Measurements from ENCODE around the gene RAVER1.
A peak's percentile ranks its signal among the peaks of the same experiment; 100 is the strongest.

Gene RAVER1

DNA sequence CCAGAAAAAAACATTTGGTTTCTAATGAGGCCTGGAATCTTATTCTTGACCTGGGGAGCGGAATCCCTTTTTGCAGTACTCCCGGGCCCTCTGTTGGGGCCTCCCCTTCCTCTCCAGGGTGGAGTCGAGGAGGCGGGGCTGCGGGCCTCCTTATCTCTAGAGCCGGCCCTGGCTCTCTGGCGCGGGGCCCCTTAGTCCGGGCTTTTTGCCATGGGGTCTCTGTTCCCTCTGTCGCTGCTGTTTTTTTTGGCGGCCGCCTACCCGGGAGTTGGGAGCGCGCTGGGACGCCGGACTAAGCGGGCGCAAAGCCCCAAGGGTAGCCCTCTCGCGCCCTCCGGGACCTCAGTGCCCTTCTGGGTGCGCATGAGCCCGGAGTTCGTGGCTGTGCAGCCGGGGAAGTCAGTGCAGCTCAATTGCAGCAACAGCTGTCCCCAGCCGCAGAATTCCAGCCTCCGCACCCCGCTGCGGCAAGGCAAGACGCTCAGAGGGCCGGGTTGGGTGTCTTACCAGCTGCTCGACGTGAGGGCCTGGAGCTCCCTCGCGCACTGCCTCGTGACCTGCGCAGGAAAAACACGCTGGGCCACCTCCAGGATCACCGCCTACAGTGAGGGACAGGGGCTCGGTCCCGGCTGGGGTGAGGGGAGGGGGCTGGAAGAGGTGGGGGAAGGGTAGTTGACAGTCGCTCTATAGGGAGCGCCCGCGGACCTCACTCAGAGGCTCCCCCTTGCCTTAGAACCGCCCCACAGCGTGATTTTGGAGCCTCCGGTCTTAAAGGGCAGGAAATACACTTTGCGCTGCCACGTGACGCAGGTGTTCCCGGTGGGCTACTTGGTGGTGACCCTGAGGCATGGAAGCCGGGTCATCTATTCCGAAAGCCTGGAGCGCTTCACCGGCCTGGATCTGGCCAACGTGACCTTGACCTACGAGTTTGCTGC, 46.3 kb downstream of the RAVER1 start, which contains the start of gene ICAM4 (continued):
- TF ChIP-seq, protein P1, sequence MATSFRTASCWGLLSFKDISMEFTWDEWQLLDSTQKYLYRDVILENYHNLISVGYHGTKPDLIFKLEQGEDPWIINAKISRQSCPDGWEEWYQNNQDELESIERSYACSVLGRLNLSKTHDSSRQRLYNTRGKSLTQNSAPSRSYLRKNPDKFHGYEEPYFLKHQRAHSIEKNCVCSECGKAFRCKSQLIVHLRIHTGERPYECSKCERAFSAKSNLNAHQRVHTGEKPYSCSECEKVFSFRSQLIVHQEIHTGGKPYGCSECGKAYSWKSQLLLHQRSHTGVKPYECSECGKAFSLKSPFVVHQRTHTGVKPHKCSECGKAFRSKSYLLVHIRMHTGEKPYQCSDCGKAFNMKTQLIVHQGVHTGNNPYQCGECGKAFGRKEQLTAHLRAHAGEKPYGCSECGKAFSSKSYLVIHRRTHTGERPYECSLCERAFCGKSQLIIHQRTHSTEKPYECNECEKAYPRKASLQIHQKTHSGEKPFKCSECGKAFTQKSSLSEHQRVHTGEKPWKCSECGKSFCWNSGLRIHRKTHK (tag by site-specific recombination; IDR thresholded peaks at IDR 0.05) = no peak
- TF ChIP-seq KLF10 (tag by site-specific recombination; IDR thresholded peaks at IDR 0.05) (peak; percentile 42; the same call in 1 of the 2 replicates), BCL6B (tag by site-specific recombination; IDR thresholded peaks at IDR 0.05) (no peak), GLI4 (tag by site-specific recombination; IDR thresholded peaks at IDR 0.05) (no peak), ZNF112 (tag by site-specific recombination; IDR thresholded peaks at IDR 0.05) (no peak), ZNF621 (tag by site-specific recombination; IDR thresholded peaks at IDR 0.05) (no peak), ZNF433 (tag by site-specific recombination; IDR thresholded peaks at IDR 0.05; ENCODE audit: low read depth) (no peak), ZBTB21 (tag by site-specific recombination; IDR thresholded peaks at IDR 0.05) (no peak), ZNF510 (tag by site-specific recombination; IDR thresholded peaks at IDR 0.05; ENCODE audit: insufficient replicate concordance) (no peak), ZSCAN23 (tag by site-specific recombination; IDR thresholded peaks at IDR 0.05) (no peak), ZNF843 (tag by site-specific recombination; IDR thresholded peaks at IDR 0.05) (0 out of 2 replicates have a peak, but pooled peaks have one; percentile 29), ZXDB (tag by site-specific recombination; IDR thresholded peaks at IDR 0.05) (peak; percentile 81), ZNF366 (tag by site-specific recombination; conservative IDR thresholded peaks at IDR 0.05) (0 out of 2 replicates have a peak, but pooled peaks have one; percentile 22), ZEB2 (tag by site-specific recombination; IDR thresholded peaks at IDR 0.05) (peak; percentile 64), ZNF561 (tag by site-specific recombination; IDR thresholded peaks at IDR 0.05; ENCODE audit: borderline replicate concordance) (peak; percentile 48; the same call in 1 of the 2 replicates), GLIS2 (tag by site-specific recombination; IDR thresholded peaks at IDR 0.05) (peak; percentile 45; the same call in 1 of the 2 replicates), ZNF76 (tag by site-specific recombination; IDR thresholded peaks at IDR 0.05; ENCODE audit: borderline replicate concordance, low read depth) (peak; percentile 86), SCRT1 (tag by site-specific recombination; IDR thresholded peaks at IDR 0.05; ENCODE audit: borderline replicate concordance) (peak; percentile 51), TCF7L2 (IDR thresholded peaks at IDR 0.05; ENCODE audit: borderline replicate concordance, low read depth, low read length) (no peak), ZBTB17 (tag by site-specific recombination; IDR thresholded peaks at IDR 0.05) (peak; percentile 64), ZNF24 (tag by site-specific recombination; IDR thresholded peaks at IDR 0.05) (peak; percentile 76; the same call in 1 of the 2 replicates), SP2 (tag by site-specific recombination; IDR thresholded peaks at IDR 0.05) (peak; percentile 69), SP3 (tag by site-specific recombination; IDR thresholded peaks at IDR 0.05) (peak; percentile 74; the same call in 1 of the 2 replicates), ZNF121 (tag by site-specific recombination; IDR thresholded peaks at IDR 0.05) (no peak), ZSCAN30 (tag by site-specific recombination; IDR thresholded peaks at IDR 0.05) (no peak), ZNF221 (tag by site-specific recombination; IDR thresholded peaks at IDR 0.05; ENCODE audit: borderline replicate concordance) (no peak), ZNF488 (tag by site-specific recombination; IDR thresholded peaks at IDR 0.05) (no peak), ZBTB26 (tag by site-specific recombination; optimal IDR thresholded peaks at IDR 0.05) (peak; percentile 65)
- TF ChIP-seq, protein P2, sequence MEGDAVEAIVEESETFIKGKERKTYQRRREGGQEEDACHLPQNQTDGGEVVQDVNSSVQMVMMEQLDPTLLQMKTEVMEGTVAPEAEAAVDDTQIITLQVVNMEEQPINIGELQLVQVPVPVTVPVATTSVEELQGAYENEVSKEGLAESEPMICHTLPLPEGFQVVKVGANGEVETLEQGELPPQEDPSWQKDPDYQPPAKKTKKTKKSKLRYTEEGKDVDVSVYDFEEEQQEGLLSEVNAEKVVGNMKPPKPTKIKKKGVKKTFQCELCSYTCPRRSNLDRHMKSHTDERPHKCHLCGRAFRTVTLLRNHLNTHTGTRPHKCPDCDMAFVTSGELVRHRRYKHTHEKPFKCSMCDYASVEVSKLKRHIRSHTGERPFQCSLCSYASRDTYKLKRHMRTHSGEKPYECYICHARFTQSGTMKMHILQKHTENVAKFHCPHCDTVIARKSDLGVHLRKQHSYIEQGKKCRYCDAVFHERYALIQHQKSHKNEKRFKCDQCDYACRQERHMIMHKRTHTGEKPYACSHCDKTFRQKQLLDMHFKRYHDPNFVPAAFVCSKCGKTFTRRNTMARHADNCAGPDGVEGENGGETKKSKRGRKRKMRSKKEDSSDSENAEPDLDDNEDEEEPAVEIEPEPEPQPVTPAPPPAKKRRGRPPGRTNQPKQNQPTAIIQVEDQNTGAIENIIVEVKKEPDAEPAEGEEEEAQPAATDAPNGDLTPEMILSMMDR (tag by site-specific recombination; IDR thresholded peaks at IDR 0.05) = no peak
- TF ChIP-seq, protein P3, sequence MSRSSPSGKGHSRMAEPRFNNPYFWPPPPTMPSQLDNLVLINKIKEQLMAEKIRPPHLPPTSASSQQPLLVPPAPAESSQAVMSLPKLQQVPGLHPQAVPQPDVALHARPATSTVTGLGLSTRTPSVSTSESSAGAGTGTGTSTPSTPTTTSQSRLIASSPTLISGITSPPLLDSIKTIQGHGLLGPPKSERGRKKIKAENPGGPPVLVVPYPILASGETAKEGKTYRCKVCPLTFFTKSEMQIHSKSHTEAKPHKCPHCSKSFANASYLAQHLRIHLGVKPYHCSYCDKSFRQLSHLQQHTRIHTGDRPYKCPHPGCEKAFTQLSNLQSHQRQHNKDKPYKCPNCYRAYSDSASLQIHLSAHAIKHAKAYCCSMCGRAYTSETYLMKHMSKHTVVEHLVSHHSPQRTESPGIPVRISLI (tag by site-specific recombination; IDR thresholded peaks at IDR 0.05) = no peak

All from HEK293 (cell line).